ENCODE results near the gene ANXA6.

The ANXA6 gene

GRCh38 chr5:151191661-151192060 lies 34.1 kb upstream of the ANXA6 start:
- Mint-ChIP-seq H3K9me3 (peaks cover 43% of the 10 kb centered on the region), H3K4me1 (peaks cover 4% of the 10 kb centered on the region), H3K36me3 (ENCODE audit: low read depth) (peaks cover 34% of the 10 kb centered on the region), H3K27me3 (ENCODE audit: low read depth, poor library complexity) (peaks cover 7% of the 10 kb centered on the region), H3K27ac (no peak overlapping the region), H3K4me3 (no peak overlapping the region)
- TF ChIP-seq CTCF (IDR thresholded peaks at IDR 0.05): no peak
- DNase-seq: no peak

- no peak overlapping the region for H3K4me3 Mint-ChIP-seq
- no peak overlapping the region for H3K27ac Mint-ChIP-seq
- no peak for DNase-seq
- peaks cover 43% of the 10 kb centered on the region for H3K9me3 Mint-ChIP-seq
- H3K36me3 Mint-ChIP-seq (ENCODE audit: low read depth): peaks cover 34% of the 10 kb centered on the region
- no peak for TF ChIP-seq CTCF (IDR thresholded peaks at IDR 0.05)
- peaks cover 7% of the 10 kb centered on the region for H3K27me3 Mint-ChIP-seq (ENCODE audit: low read depth, poor library complexity)
- peaks cover 16% of the 10 kb centered on the region for H3K4me1 Mint-ChIP-seq
These were observed 31.6 kb upstream of the ANXA6 start for GRCh38 chr5:151189151-151189550.

GRCh38 chr5:151186538-151186937 lies 29.0 kb upstream of the ANXA6 start:
- Mint-ChIP-seq H3K4me1 (peaks cover 34% of the 10 kb centered on the region), H3K36me3 (ENCODE audit: low read depth) (peaks cover 25% of the 10 kb centered on the region), H3K27me3 (ENCODE audit: low read depth, poor library complexity) (peaks cover 4% of the 10 kb centered on the region), H3K9me3 (peaks cover 32% of the 10 kb centered on the region), H3K4me3 (no peak overlapping the region), H3K27ac (no peak overlapping the region)
- no peak for TF ChIP-seq CTCF (IDR thresholded peaks at IDR 0.05)
- DNase-seq: no peak

GRCh38 chr5:151186052-151186451 lies 28.5 kb upstream of the ANXA6 start:
- peaks cover 4% of the 10 kb centered on the region for H3K27me3 Mint-ChIP-seq (ENCODE audit: low read depth, poor library complexity)
- DNase-seq: no peak
- H3K9me3 Mint-ChIP-seq: peaks cover 27% of the 10 kb centered on the region
- no peak overlapping the region for H3K4me3 Mint-ChIP-seq
- no peak overlapping the region for H3K27ac Mint-ChIP-seq
- TF ChIP-seq CTCF (IDR thresholded peaks at IDR 0.05): no peak
- H3K36me3 Mint-ChIP-seq (ENCODE audit: low read depth): peaks cover 20% of the 10 kb centered on the region
- H3K4me1 Mint-ChIP-seq: peaks cover 35% of the 10 kb centered on the region

- Mint-ChIP-seq H3K27ac (peak overlapping the region; percentile 78), H3K36me3 (ENCODE audit: low read depth) (peaks cover 13% of the 10 kb centered on the region), H3K4me3 (no peak overlapping the region), H3K4me1 (peaks cover 35% of the 10 kb centered on the region), H3K27me3 (ENCODE audit: low read depth, poor library complexity) (peaks cover 4% of the 10 kb centered on the region), H3K9me3 (peaks cover 13% of the 10 kb centered on the region)
- TF ChIP-seq CTCF (IDR thresholded peaks at IDR 0.05): no peak
- DNase-seq: no peak
These were observed 26.9 kb upstream of the ANXA6 start for GRCh38 chr5:151184316-151185042.
